Gastrocnemius medialis (tissue), 4 donors: ENCODE results near the gene LPAR5. TPM values are rescaled to one million over a fixed set of nuclear protein-coding genes. Genes with fewer than 3 reads are reported as not detected.

Experiments
- ATAC-seq, 2 donors: fragments of 150-250 bp; one replicate each; pipeline ENCODE4 v1.9.1; 2016
- DNase-seq, 2 donors: peaks; one replicate each; pipeline ENCODE4 v3.0.0-alpha.2; 2019
- H3K27ac ChIP-seq, 4 donors: fragments of 200-600 bp; sonication (generic); 1 replicate in 1 of 4; 2 replicates in 3 of 4; pipeline ENCODE4 v1.5.1; 2016 to 2018; ENCODE audit warnings: mild to moderate bottlenecking in 2 of 4, moderate library complexity in 1 of 4
- H3K27me3 ChIP-seq, 3 donors: fragments of 200-600 bp; sonication (generic) in 2 of 3; 1 replicate in 1 of 3; 2 replicates in 2 of 3; pipeline versions ENCODE4 v1.5.1 to v1.6.0; 2016 to 2019; ENCODE audit warnings: mild to moderate bottlenecking in 1 of 3, moderate library complexity in 1 of 3
- H3K36me3 ChIP-seq, 2 donors: fragments of 200-600 bp; sonication (generic) in 1 of 2; one replicate each; pipeline ENCODE4 v1.5.1; 2017 to 2018
- H3K4me1 ChIP-seq, 2 donors: fragments of 200-600 bp; sonication (generic) in 1 of 2; one replicate each; pipeline ENCODE4 v1.5.1; 2016 to 2017; ENCODE audit warnings: mild to moderate bottlenecking in 2 of 2
- H3K4me3 ChIP-seq, 4 donors: fragments of 200-600 bp; sonication (generic) in 3 of 4; 1 replicate in 1 of 4; 2 replicates in 3 of 4; pipeline ENCODE4 v1.5.1; 2016 to 2019; ENCODE audit warnings: mild to moderate bottlenecking in 2 of 4
- H3K9me3 ChIP-seq, 3 donors: fragments of 200-600 bp; sonication (generic) in 2 of 3; 1 replicate in 1 of 3; 2 replicates in 2 of 3; pipeline ENCODE4 v1.5.1; 2016 to 2019
- CTCF ChIP-seq, 5 experiments: fragments of 450-650 bp in 3 of 5; fragments of 200-600 bp in 2 of 5; sonication (generic) in 2 of 5; IDR thresholded peaks in 4 of 5; conservative IDR thresholded peaks in 1 of 5; 1 replicate in 4 of 5; 2 replicates in 1 of 5; pipeline ENCODE4 v1.5.1; 2016 to 2019; ENCODE audit warnings: antibody characterized with exemption in 5 of 5, mild to moderate bottlenecking in 3 of 5, moderate library complexity in 3 of 5
- POLR2A ChIP-seq, 2 donors: fragments of 450-650 bp; IDR thresholded peaks; one replicate each; pipeline ENCODE4 v1.6.1; 2017; ENCODE audit warnings: antibody characterized with exemption in 2 of 2, mild to moderate bottlenecking in 2 of 2, moderate library complexity in 2 of 2
- in situ Hi-C, 4 donors: fragments of 200-750 bp; cut with MboI; loops; one replicate each; pipeline versions ENCODE4 v1.15.0 to v1.8.0; 2017; ENCODE audit warnings: low sequenced_read_pairs in 4 of 4
- intact Hi-C: fragments of 100-400 bp; cut with DNase I; formaldehyde crosslinking; loops from one replicate; pipeline ENCODE4 v1.15.1; 2023; ENCODE audit warnings: low total_unique reads
- total RNA-seq, 4 donors: library from RNA; depleted of rRNA; stranded (reverse); fragments of >200 nt; gene quantifications; one replicate each; pipeline versions ENCODE4 v1.1.0 to v1.2.3, GENCODE V29; 2016

Gene LPAR5
- total RNA-seq, 4 donors from 2014 or later: 0.17 to 0.75 (median 0.47) TPM

GRCh38 chr12:6639151-6639801 lies 3.5 kb upstream of the LPAR5 start:
- H3K27ac ChIP-seq: no peak overlapping the region
- no peak overlapping the region for H3K4me3 ChIP-seq
- TF ChIP-seq CTCF (IDR thresholded peaks at IDR 0.05 in 4 of 5, conservative IDR thresholded peaks at IDR 0.05 in 1 of 5): no peak
- no peak for TF ChIP-seq POLR2A (IDR thresholded peaks at IDR 0.05)
- H3K4me1 ChIP-seq: no peaks in the 10 kb centered on the region
- no peaks in the 10 kb centered on the region for H3K9me3 ChIP-seq
- ATAC-seq: no peak
- no peaks in the 10 kb centered on the region for H3K36me3 ChIP-seq
- intact Hi-C loops: no loop called here
- in situ Hi-C loops: no loop called here
- no peak for DNase-seq
- H3K27me3 ChIP-seq: no peaks in the 10 kb centered on the region

DNA sequence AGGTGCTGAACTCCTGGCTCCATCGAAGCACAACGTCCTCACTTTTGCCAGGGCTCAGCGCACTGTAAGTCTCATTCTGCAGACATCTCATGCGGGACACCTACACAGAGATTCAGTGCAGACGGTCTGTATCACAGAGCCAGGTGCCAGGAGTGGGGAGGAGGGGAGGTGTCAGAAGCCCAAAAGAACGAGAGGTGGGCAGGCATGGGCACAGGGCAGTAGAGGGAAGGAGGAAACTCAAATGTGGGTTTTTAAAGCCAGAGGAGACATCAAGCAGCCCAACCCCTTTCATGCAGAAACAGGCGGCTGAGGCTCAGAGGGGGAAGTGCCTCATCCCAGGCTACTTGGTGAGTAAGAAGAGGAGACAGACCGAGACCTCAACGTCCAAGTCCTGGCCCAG lies 2.5 kb upstream of the LPAR5 start:
- no peaks in the 10 kb centered on the region for H3K27me3 ChIP-seq
- ATAC-seq: no peak
- no peak overlapping the region for H3K27ac ChIP-seq
- in situ Hi-C loops (no loop called here), intact Hi-C loops (no loop called here)
- H3K9me3 ChIP-seq: no peaks in the 10 kb centered on the region
- peak in 1 of 2 donors; percentile 27 for DNase-seq
- H3K4me1 ChIP-seq: no peaks in the 10 kb centered on the region
- TF ChIP-seq CTCF (IDR thresholded peaks at IDR 0.05 in 4 of 5, conservative IDR thresholded peaks at IDR 0.05 in 1 of 5) (no peak), POLR2A (IDR thresholded peaks at IDR 0.05) (no peak)
- H3K4me3 ChIP-seq: no peak overlapping the region
- no peaks in the 10 kb centered on the region for H3K36me3 ChIP-seq

- intact Hi-C loops: no loop called here
Measured at GRCh38 chr12:6635375-6635855, 344 bp downstream of the LPAR5 start.

DNA sequence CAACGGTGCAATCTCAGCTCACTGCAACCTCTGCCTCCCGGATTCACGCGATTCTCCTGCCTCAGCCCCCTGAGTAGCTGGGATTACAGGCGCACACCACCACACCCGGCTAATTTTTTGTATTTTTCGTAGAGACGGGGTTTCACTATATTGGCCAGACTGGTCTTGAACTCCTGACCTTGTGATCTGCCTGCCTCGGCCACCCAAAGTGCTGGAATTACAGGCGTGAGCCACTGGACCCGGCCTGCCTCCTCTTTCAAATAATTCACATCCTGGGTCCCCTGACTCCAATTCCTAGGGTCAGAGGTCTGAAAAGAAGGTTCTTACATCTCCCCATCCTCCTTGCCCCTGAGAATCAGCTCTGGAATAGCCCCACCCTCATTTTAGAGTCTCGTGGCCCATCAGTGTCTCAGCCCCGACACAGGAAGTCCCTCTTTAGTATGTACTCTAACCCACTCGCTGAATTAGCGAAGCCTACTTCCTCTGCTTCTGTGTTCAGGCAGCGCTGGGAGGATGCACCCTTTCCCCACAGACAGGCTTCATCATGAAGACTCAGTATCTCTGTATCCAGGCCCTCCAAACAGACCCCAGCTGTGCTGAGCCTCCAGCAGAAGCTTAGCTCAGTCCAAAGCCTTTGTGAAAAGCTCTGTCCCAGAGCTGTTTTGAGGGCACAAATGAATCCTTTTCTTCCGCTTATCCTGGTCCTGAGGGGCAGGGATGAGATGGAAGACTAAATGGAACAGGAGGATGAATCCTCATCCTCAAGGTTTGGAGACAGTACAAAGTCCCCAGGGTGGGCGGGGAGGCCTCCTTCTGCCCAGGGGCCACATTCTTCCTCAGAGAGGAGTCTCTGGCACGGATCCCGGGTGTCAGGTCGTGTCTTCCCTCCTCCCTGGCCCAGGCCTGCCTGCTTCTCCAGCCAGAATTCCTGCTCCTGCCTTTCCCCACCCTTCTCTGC lies 3.5 kb downstream of the LPAR5 start:
- H3K27me3 ChIP-seq: no peaks in the 10 kb centered on the region
- ATAC-seq (peak in 1 of 2 donors; percentile 51), DNase-seq (no peak)
- H3K4me1 ChIP-seq: no peaks in the 10 kb centered on the region
- TF ChIP-seq CTCF (IDR thresholded peaks at IDR 0.05 in 4 of 5, conservative IDR thresholded peaks at IDR 0.05 in 1 of 5) (no peak), POLR2A (IDR thresholded peaks at IDR 0.05) (peak in 1 of 2 donors; percentile 11)
- intact Hi-C loops: no loop called here
- H3K27ac ChIP-seq: peak overlapping the region in 1 of 4 donors; percentile 38
- H3K9me3 ChIP-seq: no peaks in the 10 kb centered on the region
- in situ Hi-C loops: no loop called here
- no peaks in the 10 kb centered on the region for H3K36me3 ChIP-seq
- H3K4me3 ChIP-seq: no peak overlapping the region

More at GRCh38 chr12:6635375-6635855, 344 bp downstream of the LPAR5 start:
- no peak for TF ChIP-seq CTCF (IDR thresholded peaks at IDR 0.05 in 4 of 5, conservative IDR thresholded peaks at IDR 0.05 in 1 of 5)
- DNase-seq: no peak
- Histone ChIP-seq H3K36me3 (no peaks in the 10 kb centered on the region), H3K27ac (no peak overlapping the region), H3K27me3 (no peaks in the 10 kb centered on the region), H3K4me1 (no peaks in the 10 kb centered on the region), H3K9me3 (no peaks in the 10 kb centered on the region), H3K4me3 (no peak overlapping the region)
- in situ Hi-C loops: no loop called here
- no peak for ATAC-seq
